Right ventricle myocardium superior (tissue), 1 donor: Measurements from ENCODE around the gene PAEP. TPM values are rescaled to one million over a fixed set of nuclear protein-coding genes. Genes with fewer than 3 reads are reported as not detected.

Experiments
- ATAC-seq: fragments of 200-7000 bp; cut with Tn5 transposase; one replicate; pipeline ENCODE4 v1.9.1; 2020; ENCODE audit warnings: mild to moderate bottlenecking; ENCODE audit not compliant: poor library complexity
- DNase-seq: peaks from one replicate; pipeline ENCODE4 v3.0.0-alpha.2; 2020
- intact Hi-C: fragments of 100-400 bp; cut with DNase I; formaldehyde crosslinking; loops from one replicate; pipeline ENCODE4 v1.11.2; 2022
- total RNA-seq: library from RNA; stranded (reverse); fragmentation: NEBNext Ultra II Directional; extraction: Animal tissue kit (Norgen Biotek cat#: 25700); gene quantifications from one replicate; pipeline ENCODE4 v1.2.1, GENCODE V29; 2021
- donor health status: DM: no; HTN: yes; CAD: no; lungs with severe emphysema.

Gene PAEP
- total RNA-seq, 1 donor from 2014 or later: not detected

DNA sequence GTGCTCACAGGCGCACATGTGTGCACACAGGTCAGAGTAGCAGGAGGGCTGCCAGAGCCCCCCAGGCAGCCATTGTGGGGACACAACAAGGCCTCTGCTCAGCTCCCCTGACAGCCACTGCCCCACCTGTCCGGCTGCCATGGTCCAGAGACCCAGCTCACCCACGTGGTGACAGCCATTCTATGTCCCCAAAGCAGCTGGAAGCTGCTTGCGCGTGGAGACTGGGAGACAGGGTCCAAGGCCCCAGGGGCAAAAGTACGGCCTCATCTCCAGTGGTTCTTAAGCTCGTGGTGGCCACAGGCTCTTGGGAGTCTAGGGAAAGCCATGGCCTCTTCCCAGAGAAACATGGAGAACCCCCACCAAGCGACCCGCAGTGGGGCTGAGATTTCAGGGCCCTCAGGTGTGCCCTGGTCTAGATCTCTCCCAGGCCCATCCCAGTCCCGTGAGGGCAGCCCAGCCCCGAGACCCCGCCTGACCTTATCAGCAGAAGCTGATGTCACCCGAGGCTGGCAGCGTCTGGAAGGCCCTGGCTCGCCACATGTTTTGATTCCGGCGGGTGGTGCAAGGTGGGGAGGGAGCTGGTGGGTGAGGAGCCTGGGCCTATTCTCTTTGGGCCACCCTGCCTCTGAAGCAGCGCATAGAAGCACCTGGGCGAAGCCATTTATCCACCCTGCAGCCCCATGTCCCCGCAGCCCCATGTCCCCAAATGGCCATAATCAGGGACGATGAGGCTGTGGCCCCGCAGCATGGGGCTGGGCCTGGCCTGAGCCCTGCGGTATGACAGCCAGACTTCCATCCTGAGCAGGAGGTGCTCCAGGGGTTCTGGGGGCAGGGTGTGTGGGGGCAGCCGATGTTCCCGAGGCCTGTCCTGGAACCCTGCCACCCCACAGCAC, 46.1 kb downstream of the PAEP start:
- intact Hi-C loops: no loop called here
- no peak for ATAC-seq
- DNase-seq: no peak

DNA sequence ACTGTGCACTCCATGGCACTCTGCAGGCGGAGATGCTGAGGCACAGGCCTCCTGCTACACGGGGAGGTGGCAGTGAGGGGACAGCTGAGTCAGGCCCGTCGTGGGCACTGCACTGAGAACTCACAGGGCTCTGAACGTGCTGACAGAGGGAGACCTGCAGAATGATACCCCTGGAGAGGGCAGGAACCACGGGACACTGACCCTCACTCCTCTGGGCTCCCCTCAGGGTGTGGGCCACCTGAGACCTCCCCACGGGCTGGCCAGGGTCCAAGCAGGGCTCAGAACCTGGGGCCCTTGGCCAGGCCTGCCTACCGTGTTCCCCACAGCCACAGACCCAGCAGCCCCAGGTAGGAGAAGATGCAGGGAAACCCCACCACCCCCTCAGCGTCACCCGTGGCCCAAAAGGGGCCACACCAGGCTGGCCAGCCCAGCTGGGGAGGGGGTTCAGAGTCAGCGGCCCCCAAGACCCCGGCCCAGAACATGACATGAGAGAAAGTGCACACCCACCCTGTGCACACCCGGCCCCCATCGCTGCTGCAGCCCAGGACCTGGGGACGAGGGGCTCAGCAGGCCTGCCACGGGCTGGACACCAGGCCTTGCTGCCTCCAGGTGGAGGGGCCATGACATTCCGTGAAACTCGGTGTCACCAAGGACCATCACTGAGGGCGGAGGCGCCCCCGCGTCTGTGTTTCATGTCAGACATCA, 46.9 kb downstream of the PAEP start:
- ATAC-seq: no peak
- no peak for DNase-seq
- intact Hi-C loops: no loop called here

DNA sequence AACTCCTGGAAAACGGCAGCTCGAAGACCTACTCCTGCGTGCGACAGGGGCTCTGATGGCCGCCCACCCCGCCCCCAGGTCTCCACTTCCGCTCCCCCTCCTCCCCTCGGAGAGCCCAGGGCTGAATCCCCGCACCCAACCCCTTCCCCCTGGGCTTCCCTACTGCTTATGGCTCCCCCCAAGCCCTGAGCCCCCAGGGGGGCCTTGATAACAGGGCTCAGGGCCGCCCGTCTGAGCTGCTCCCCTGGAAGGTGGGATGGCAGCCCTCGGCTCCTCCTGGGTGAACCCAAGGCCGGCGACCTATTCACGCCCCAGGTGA, 47.4 kb downstream of the PAEP start:
- intact Hi-C loops: no loop called here
- no peak for DNase-seq

DNA sequence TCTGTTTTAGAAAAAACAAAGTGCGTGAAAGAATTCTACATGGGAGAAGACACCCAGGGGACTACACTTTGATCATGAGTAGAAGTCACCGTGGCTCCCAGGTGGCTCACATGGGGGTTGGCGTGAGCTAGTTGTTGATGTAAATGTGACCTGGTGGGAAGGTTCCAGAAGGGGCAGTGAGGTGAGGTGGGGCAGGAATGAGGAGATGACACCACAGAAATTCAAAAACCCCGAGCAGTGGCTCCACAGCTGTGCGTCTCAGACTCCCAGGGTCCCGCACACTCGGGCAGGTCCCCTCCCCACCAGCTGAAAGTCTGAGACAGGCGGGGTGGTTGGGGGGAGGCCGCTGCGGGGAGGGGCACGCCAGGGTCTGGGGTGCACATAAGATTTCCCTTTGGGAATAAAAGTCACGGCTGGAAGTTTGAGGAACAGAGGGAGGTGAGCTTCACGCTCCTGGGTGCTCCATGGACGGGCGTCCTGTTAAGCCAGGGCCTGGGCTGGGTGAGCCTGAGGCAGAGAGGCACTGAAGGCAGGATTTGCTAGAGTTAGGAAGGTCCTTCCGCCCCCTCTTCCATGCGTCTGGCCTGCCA, 47.9 kb downstream of the PAEP start:
- no peak for DNase-seq
- ATAC-seq: no peak
- intact Hi-C loops: no loop called here

More for the DNA sequence above, 47.4 kb downstream of the PAEP start:
- ATAC-seq: no peak

DNA sequence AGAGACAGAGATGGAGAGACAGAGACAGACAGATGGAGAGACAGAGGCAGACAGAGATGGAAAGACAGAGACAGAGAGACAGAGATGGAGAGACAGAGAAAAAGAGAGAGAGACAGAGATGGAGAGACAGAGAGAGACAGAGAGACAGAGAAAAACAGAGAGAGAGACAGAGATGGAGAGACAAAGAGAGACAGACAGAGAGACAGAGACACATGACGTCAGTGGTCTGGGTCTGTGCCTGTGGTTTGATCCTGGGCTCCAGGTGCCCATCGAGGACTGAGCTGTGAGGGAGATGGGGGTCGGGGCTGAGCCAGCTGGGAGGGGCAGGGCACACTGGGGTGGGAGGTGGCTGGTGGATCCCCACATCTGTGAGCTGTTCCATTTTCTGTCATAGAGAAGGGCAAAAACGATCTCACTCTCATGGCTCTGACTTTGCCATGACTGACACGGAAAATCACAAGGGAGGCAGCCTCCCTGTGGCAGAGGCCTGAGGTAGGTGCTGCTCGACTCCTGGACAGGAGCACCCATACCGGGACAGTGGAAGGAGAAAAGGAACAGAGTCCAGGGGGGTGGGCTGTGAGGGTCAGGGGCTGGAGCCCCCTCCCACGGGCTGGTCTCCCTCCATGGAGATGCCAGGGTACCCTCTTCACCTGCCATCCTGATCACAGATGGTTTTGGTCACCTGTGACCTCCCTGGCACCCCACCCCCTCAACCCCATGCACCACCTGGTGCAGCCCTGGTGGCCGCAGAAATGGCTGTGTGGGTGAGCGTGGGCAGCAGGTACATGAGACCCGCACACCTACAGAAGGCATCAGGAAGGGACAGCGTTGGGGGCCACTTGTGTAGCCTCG, 49.0 kb downstream of the PAEP start:
- intact Hi-C loops: no loop called here
- DNase-seq (no peak), ATAC-seq (no peak)

DNA sequence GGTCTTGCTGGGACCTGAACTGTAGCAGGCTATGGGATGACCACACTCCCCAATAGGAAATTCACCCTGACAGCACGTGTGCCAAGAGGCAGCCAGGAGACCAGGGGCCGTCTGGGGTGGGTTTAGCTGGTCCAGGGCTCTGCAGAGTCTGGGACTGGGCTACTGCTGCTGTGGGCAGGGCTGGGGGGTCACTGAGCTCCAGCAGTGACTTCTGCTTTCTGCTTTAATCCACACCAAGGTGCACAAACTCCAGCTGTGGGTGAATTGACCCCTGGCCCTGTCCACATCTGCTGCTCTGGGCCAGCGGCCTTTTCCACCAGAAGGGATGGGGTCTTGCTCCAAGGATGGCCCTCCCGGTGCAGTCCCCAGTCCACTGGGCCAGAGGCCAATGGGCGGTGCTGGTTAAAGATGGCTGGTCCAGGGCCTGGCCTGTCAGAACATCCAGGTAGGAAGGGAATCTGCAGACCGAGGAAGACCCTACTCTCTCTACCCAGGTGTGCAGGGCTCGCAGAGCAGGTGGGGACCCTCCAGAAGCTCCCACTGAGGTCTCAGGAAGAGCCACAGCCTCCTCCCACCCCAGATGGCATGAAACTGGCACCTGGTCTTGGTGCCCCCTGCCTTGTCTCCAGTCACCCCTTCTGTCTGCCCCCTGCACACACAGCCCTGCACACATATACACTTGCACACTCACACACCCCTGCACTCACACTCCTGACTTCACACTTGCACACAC, 49.8 kb downstream of the PAEP start:
- intact Hi-C loops: no loop called here
- no peak for ATAC-seq
- no peak for DNase-seq

DNA sequence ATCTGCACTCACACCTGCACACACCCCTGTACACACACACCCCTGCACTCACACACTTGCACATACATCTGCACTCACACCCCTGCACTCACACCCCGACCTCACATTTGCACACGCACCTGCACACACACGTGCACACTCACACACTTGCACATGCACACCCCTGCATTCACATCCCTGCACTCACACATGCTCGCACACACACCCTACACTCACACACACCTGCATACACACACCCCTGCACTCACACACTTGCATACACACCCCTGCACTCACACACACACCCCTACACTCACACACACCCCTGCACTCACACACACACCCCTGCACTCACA, 50.3 kb downstream of the PAEP start:
- intact Hi-C loops: no loop called here
- DNase-seq: no peak
- ATAC-seq: no peak

DNA sequence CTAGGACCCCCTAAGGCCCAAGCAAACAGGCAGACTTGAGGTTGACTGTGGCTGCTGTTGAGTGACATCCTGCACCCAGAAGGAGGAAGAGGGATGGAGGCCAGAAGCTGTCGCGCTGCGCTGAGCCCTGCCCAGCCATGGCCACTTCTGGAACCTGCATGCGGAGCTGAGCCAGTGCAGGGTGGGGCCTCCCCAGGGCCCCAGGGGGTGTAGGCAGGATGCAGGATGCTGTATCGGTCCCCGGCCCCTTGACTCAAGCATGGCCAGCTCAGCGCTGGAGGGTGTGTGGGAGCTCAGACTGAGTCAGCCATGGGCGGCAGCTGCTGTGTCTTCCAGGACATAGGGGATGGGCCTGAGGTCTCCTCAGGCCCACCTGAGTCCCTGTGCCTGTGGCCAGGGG, 50.9 kb downstream of the PAEP start:
- DNase-seq: no peak
- intact Hi-C loops: no loop called here
- no peak for ATAC-seq

DNA sequence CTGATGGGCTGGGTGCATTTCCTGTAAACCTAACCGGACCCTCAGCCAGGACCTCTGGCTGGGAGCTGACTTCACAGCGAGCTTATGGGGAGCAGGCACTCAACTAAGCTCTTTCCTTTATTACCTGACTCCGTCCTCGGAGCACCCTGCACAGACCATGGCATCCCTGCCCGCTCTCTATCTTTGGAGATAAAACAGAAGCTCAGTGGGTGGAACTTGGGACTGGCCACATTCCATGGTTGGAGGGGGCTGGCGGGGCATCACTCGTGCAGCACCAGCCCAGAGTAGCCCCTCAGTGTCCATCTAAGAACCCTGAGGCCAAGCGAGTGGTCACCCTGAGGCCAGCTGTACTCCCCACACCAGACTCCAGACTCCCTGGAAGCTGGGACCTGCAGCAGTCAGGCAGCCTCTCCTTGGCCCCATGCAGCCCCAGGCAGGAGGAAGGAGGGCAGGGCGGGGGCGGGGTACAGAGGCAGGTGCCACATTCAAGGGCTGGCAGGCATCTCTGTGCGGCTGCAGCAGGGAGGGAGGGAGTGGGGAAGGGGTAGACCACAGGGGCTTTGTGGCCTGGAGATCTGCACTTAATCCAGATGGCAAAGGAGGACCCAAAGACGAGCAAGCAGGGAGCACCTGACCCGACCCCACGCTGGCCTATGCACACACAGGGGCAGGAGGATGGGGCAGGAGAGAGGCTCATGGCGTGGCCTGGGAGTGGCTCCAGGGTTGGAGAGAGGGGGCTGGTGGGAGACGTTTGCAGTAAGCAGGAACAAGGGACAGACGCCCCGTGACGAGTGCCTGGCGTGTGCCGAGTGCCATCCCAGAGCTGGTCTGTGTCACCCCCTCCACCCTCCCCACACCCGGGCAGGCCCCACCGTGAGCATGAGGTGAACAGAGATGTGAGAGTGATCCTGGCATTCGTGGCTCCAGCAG, 51.7 kb downstream of the PAEP start:
- no peak for DNase-seq
- ATAC-seq: no peak
- intact Hi-C loops: no loop called here

DNA sequence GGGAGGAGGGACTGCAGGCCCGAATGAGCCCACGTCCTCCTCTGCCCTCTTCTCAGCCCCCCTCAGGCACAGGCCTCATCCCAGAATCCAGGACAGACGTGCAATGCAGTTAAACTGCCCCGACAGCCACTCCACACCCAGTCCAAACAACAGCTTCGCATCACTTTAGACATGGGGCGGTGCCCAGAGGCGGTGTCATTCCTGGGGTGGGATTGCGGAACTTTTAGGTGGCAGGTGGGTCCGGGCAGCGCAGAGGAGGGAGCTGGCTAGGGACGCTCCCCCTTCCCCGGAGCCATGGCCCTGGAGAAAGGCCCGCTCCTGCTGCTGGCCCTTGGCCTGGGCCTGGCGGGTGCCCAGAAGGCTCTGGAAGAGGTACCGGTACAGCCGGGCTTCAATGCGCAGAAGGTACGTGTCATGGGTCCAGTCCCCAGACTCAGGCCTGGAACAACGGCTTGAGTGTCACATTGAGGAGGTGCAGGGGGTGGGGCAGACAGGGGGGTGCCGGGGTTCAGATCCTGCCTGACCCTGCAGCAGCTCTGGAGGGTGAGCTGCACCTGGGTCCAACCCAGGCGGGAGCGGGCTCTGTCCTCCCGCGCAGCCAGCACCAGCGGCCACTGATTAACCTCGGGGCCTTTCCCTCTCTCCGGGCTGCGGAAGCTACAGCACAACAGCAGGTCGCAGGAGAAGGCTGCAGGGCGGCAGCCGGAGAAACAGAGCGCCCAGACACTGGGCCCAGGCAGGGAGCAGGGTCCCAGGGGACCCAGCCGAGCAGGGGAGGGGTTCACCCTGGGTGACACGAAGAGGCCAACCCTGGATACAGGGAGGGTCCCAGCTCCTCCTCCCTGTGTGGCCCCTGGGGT, 52.6 kb downstream of the PAEP start:
- DNase-seq: no peak
- intact Hi-C loops: no loop called here
- ATAC-seq: no peak

DNA sequence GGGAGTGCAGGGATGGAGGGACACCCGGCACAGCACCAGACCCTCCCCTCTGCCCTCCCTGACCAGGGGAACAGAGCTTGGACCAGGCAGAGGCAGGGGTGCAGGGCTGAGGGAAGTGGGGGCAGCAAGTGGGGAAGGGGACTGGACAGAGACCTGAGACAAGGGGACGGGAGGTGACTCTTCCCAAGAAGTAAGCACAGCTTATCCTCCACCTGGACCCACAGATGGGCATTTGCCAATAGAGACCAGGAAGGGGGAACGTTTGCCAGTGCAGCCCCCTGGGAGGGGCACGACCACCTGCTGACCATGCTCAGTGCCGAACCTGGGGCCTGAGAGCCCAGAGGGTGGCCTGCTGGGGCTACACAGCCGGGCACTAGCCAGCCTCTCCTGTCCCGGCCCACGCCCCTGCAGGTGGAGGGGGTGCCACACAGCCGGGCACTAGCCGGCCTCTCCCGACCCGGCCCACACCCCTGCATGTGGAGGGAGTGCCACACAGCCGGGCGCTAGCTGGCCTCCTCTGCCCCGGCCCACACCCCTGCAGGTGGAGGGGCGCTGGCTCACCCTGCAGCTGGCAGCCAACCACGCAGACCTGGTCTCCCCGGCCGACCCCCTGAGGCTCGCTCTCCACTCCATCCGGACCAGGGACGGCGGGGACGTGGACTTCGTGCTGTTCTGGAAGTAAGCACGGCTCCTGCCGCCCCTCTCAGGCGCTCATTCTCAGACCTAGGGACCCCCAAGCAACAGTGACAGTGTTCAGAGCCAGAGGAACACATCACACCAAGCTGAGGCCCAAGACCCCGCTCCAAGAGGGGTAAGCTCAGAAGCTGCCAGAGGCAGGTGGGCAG, 53.5 kb downstream of the PAEP start:
- intact Hi-C loops: no loop called here
- DNase-seq (no peak), ATAC-seq (no peak)

DNA sequence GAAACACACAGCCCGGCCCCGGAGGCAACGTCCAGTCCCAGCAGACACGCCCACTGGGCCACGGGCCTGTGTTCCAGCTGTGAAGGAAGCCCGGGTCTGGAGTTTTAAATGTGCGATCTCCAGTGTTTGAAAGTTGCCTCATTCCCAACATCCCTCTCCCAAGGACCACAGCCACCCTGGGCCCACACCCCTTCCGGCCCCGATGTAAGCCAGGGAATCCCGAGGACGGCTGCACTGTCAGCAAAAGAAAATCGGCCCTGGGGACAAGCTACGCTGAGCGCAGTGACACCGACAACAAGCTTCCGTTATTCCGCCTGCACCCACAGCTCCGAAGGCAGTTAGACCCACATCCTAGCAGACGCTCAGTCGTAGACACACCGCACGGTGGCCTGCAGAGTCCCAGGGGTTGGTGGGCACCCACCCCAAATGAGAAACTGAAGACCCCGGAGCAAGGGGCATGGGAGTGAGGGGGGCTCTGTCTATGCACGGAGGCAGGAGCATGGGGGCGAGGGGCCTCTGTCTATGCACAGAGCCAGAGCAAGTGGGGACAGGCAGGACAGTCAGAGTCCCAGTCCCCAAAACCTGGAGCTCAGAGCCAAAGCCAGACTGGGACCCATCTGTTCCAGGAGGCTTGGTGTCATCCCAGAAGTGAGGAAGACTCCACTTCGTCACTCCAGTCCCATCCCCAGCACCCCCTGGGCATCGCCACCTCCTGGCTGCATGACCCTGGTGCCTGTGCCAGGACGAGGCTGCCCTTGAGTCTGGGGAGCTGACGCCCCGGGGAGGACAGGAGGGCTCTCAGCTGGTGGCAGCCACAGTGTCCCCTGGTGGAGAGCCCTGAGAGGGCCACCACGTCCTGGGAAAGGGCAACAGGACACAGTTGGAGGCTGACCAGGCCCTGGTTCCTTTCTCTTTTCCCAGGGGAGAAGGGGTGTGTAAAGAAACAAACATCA, 54.4 kb downstream of the PAEP start:
- intact Hi-C loops: no loop called here
- DNase-seq: no peak

More for the DNA sequence above, 54.4 kb downstream of the PAEP start:
- ATAC-seq: no peak
